PC-9 (cell line): ENCODE data around the gene SGK2.

ENCODE experiments used
- EZH2 ChIP-seq: fragments of 200-600 bp; sonication (generic); IDR thresholded peaks from 2 replicates; pipeline ENCODE4 v1.8.0; 2017; ENCODE audit warnings: antibody characterized with exemption, low read depth
- TF ChIP-seq, protein P1 (sequence below): fragments of 200-600 bp; sonication (generic); conservative IDR thresholded peaks from 2 replicates; pipeline ENCODE4 v1.6.1; 2017; ENCODE audit warnings: mixed run types, antibody characterized with exemption, mild to moderate bottlenecking, moderate library complexity

- no peak for TF ChIP-seq EZH2
- TF ChIP-seq, protein P1, sequence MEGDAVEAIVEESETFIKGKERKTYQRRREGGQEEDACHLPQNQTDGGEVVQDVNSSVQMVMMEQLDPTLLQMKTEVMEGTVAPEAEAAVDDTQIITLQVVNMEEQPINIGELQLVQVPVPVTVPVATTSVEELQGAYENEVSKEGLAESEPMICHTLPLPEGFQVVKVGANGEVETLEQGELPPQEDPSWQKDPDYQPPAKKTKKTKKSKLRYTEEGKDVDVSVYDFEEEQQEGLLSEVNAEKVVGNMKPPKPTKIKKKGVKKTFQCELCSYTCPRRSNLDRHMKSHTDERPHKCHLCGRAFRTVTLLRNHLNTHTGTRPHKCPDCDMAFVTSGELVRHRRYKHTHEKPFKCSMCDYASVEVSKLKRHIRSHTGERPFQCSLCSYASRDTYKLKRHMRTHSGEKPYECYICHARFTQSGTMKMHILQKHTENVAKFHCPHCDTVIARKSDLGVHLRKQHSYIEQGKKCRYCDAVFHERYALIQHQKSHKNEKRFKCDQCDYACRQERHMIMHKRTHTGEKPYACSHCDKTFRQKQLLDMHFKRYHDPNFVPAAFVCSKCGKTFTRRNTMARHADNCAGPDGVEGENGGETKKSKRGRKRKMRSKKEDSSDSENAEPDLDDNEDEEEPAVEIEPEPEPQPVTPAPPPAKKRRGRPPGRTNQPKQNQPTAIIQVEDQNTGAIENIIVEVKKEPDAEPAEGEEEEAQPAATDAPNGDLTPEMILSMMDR: no peak
Measured at GRCh38 chr20:43540673-43541060, 18.2 kb upstream of the SGK2 start.
